GM12891 (cell line): Measurements from ENCODE around the gene CACNA2D1.

Experiments used
- DNase-seq: peaks from one replicate; pipeline ENCODE4 v3.0.0; 2011; ENCODE audit warnings: low spot score; ENCODE audit not compliant: insufficient read length
- FAIRE-seq: peaks from 2 replicates; lab custom pipeline; 2011; peaks lifted over from hg19 to GRCh38; lab: Jason Lieb, UNC
- PAX5 ChIP-seq: IDR thresholded peaks from 2 replicates; pipeline ENCODE4 v1.6.1; 2011; ENCODE audit warnings: low read length, moderate library complexity, mild to moderate bottlenecking; ENCODE audit not compliant: insufficient read depth, severe bottlenecking
- POLR2A ChIP-seq: IDR thresholded peaks from 2 replicates; pipeline ENCODE4 v1.6.1; 2011; ENCODE audit warnings: low read depth, low read length, control low read depth
- POLR2AphosphoS5 ChIP-seq: IDR thresholded peaks from 2 replicates; pipeline ENCODE4 v1.6.1; 2011; ENCODE audit warnings: low read depth, low read length, control low read depth
- POU2F2 ChIP-seq: IDR thresholded peaks from 2 replicates; pipeline ENCODE4 v1.6.1; 2011; ENCODE audit warnings: low read depth, mild to moderate bottlenecking, control low read depth, low read length, moderate library complexity
- SPI1 ChIP-seq: IDR thresholded peaks from 2 replicates; pipeline ENCODE4 v1.6.1; 2011; ENCODE audit warnings: low read depth, low read length, control low read depth
- TAF1 ChIP-seq: IDR thresholded peaks from 2 replicates; pipeline ENCODE4 v1.6.1; 2011; ENCODE audit warnings: low read depth, low read length, control low read depth

CACNA2D1 gene

GRCh38 chr7:82417898-82418297, 25.7 kb downstream of the CACNA2D1 start:
- TF ChIP-seq TAF1 = no peak
- no peak for TF ChIP-seq POLR2AphosphoS5
- TF ChIP-seq SPI1 = no peak
- no peak for TF ChIP-seq POU2F2
- no peak for TF ChIP-seq PAX5
- no peak for TF ChIP-seq POLR2A
- no peak for DNase-seq
- no peak for FAIRE-seq

GRCh38 chr7:82416402-82416801, 27.2 kb downstream of the CACNA2D1 start:
- FAIRE-seq (no peak), DNase-seq (no peak)
- TF ChIP-seq PAX5 (no peak), POU2F2 (no peak)

GRCh38 chr7:82414389-82414788, 29.2 kb downstream of the CACNA2D1 start:
- DNase-seq (no peak), FAIRE-seq (no peak)
- TF ChIP-seq TAF1 = no peak
- TF ChIP-seq PAX5 = no peak
- no peak for TF ChIP-seq SPI1
- no peak for TF ChIP-seq POU2F2
- TF ChIP-seq POLR2A = no peak
- TF ChIP-seq POLR2AphosphoS5 = no peak

- DNase-seq (no peak), FAIRE-seq (no peak)
- TF ChIP-seq POLR2AphosphoS5 = no peak
- no peak for TF ChIP-seq PAX5
- no peak for TF ChIP-seq POLR2A
- TF ChIP-seq TAF1 = no peak
- TF ChIP-seq SPI1 = no peak
These were observed 30.3 kb downstream of the CACNA2D1 start for GRCh38 chr7:82413237-82413636.

GRCh38 chr7:82411732-82412131, 31.8 kb downstream of the CACNA2D1 start:
- DNase-seq (no peak), FAIRE-seq (no peak)
- TF ChIP-seq TAF1 (no peak), POLR2A (no peak), SPI1 (no peak), POU2F2 (no peak), POLR2AphosphoS5 (no peak), PAX5 (no peak)

- TF ChIP-seq SPI1 = no peak
- no peak for TF ChIP-seq POLR2A
- TF ChIP-seq PAX5 = no peak
- no peak for TF ChIP-seq POLR2AphosphoS5
- TF ChIP-seq TAF1 = no peak
- no peak for TF ChIP-seq POU2F2
- no peak for FAIRE-seq
- DNase-seq = no peak
These were observed 33.1 kb downstream of the CACNA2D1 start for GRCh38 chr7:82410461-82410860.

- DNase-seq = no peak
- no peak for FAIRE-seq
- TF ChIP-seq POLR2AphosphoS5 (no peak), PAX5 (no peak)
These were observed 36.6 kb downstream of the CACNA2D1 start for GRCh38 chr7:82406937-82407336.

GRCh38 chr7:82405301-82405700, 38.3 kb downstream of the CACNA2D1 start:
- no peak for TF ChIP-seq POU2F2
- TF ChIP-seq POLR2A = no peak
- TF ChIP-seq PAX5 = no peak
- TF ChIP-seq TAF1 = no peak
- no peak for TF ChIP-seq POLR2AphosphoS5
- no peak for TF ChIP-seq SPI1
- no peak for DNase-seq
- FAIRE-seq = no peak

- DNase-seq = no peak
- no peak for FAIRE-seq
These were observed 38.9 kb downstream of the CACNA2D1 start for GRCh38 chr7:82404652-82405051.

GRCh38 chr7:82404094-82404493, 39.5 kb downstream of the CACNA2D1 start:
- DNase-seq (no peak), FAIRE-seq (no peak)
- TF ChIP-seq POLR2AphosphoS5 (no peak), SPI1 (no peak), TAF1 (no peak), PAX5 (no peak), POLR2A (no peak), POU2F2 (no peak)

More at GRCh38 chr7:82404652-82405051, 38.9 kb downstream of the CACNA2D1 start:
- TF ChIP-seq POLR2A = no peak
- no peak for TF ChIP-seq POU2F2
- no peak for TF ChIP-seq SPI1
- no peak for TF ChIP-seq PAX5
- no peak for TF ChIP-seq POLR2AphosphoS5
- no peak for TF ChIP-seq TAF1
